ENCODE measurements around the gene CSMD2. TPM values are rescaled to one million over a fixed set of nuclear protein-coding genes. Genes with fewer than 3 reads are reported as not detected.

Gene CSMD2
- total RNA-seq, 2 donors from 2014 or later, result 2.8 to 3.0 TPM

DNA sequence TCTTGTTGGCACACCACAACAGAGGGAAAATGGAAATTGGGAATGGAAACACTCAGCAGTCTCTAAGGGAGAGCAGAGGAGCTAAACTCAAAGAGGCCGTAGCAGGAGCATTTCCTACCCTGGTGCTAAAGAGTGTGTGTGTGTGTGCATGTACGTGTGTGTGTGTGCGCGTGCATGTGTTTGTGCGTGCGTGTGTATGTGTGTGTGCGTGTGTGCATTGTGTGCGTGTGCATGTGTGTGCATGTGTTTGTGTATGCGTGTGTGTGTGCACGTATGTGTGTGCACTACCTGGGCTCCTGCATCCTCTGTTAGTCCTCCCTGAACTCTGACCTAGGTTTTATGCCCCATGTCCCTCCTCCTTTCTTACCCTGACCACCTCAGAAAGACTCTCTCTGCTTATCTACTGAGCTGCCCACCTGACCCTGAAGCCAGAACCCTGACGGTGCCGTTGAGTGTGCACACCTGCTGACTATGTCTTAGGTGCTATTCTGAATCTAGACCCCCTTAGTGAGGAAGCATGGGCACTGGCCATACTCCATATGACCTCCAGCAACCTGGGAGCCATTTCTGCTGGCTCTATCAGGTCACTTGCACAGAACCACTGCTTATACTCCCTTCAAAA lies 458.3 kb downstream of the CSMD2 start:
- Histone ChIP-seq H3K27me3 (replicated peaks; ENCODE audit: insufficient read depth) (no peaks in the 10 kb centered on the region), H3K4me3 (no peak overlapping the region), H3K36me3 (no peaks in the 10 kb centered on the region), H3K27ac (no peak overlapping the region), H3K9me3 (no peaks in the 10 kb centered on the region), H3K4me1 (ENCODE audit: control insufficient read depth in 1 of 2, low read depth in 2 of 2) (no peaks in the 10 kb centered on the region)
- ATAC-seq (ENCODE audit: insufficient number of reproducible peaks, low FRiP score, low read depth) (no peak), DNase-seq (ENCODE audit: low spot score) (no peak)
- TF ChIP-seq, protein P1, sequence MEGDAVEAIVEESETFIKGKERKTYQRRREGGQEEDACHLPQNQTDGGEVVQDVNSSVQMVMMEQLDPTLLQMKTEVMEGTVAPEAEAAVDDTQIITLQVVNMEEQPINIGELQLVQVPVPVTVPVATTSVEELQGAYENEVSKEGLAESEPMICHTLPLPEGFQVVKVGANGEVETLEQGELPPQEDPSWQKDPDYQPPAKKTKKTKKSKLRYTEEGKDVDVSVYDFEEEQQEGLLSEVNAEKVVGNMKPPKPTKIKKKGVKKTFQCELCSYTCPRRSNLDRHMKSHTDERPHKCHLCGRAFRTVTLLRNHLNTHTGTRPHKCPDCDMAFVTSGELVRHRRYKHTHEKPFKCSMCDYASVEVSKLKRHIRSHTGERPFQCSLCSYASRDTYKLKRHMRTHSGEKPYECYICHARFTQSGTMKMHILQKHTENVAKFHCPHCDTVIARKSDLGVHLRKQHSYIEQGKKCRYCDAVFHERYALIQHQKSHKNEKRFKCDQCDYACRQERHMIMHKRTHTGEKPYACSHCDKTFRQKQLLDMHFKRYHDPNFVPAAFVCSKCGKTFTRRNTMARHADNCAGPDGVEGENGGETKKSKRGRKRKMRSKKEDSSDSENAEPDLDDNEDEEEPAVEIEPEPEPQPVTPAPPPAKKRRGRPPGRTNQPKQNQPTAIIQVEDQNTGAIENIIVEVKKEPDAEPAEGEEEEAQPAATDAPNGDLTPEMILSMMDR (IDR thresholded peaks at IDR 0.05), result no peak

- H3K4me3 ChIP-seq, result no peak overlapping the region
- H3K27ac ChIP-seq, result no peak overlapping the region
- H3K4me1 ChIP-seq (ENCODE audit: control insufficient read depth in 1 of 2, low read depth in 2 of 2), result no peaks in the 10 kb centered on the region
- no peaks in the 10 kb centered on the region for H3K9me3 ChIP-seq
- DNase-seq (ENCODE audit: low spot score) (no peak), ATAC-seq (ENCODE audit: insufficient number of reproducible peaks, low FRiP score, low read depth) (no peak)
- TF ChIP-seq, protein P1 (IDR thresholded peaks at IDR 0.05), result no peak
- H3K36me3 ChIP-seq, result no peaks in the 10 kb centered on the region
- H3K27me3 ChIP-seq (replicated peaks; ENCODE audit: insufficient read depth), result no peaks in the 10 kb centered on the region
Observed at GRCh38 chr1:33703464-33703863, 461.6 kb downstream of the CSMD2 start.

GRCh38 chr1:33698361-33699035 lies 466.5 kb downstream of the CSMD2 start:
- ATAC-seq (ENCODE audit: insufficient number of reproducible peaks, low FRiP score, low read depth), result no peak
- no peak for DNase-seq (ENCODE audit: low spot score)
- Histone ChIP-seq H3K4me1 (ENCODE audit: control insufficient read depth in 1 of 2, low read depth in 2 of 2) (no peaks in the 10 kb centered on the region), H3K27me3 (replicated peaks; ENCODE audit: insufficient read depth) (no peaks in the 10 kb centered on the region), H3K4me3 (no peak overlapping the region), H3K27ac (no peak overlapping the region), H3K9me3 (no peaks in the 10 kb centered on the region), H3K36me3 (no peaks in the 10 kb centered on the region)
- TF ChIP-seq, protein P1 (IDR thresholded peaks at IDR 0.05), result no peak

- TF ChIP-seq, protein P1 (IDR thresholded peaks at IDR 0.05), result no peak
- DNase-seq (ENCODE audit: low spot score) (no peak), ATAC-seq (ENCODE audit: insufficient number of reproducible peaks, low FRiP score, low read depth) (no peak)
- H3K36me3 ChIP-seq, result no peaks in the 10 kb centered on the region
- H3K27me3 ChIP-seq (replicated peaks; ENCODE audit: insufficient read depth), result no peaks in the 10 kb centered on the region
- no peak overlapping the region for H3K27ac ChIP-seq
- no peak overlapping the region for H3K4me3 ChIP-seq
- no peaks in the 10 kb centered on the region for H3K9me3 ChIP-seq
- no peaks in the 10 kb centered on the region for H3K4me1 ChIP-seq (ENCODE audit: control insufficient read depth in 1 of 2, low read depth in 2 of 2)
Observed at GRCh38 chr1:33697816-33698215, 467.2 kb downstream of the CSMD2 start.

DNA sequence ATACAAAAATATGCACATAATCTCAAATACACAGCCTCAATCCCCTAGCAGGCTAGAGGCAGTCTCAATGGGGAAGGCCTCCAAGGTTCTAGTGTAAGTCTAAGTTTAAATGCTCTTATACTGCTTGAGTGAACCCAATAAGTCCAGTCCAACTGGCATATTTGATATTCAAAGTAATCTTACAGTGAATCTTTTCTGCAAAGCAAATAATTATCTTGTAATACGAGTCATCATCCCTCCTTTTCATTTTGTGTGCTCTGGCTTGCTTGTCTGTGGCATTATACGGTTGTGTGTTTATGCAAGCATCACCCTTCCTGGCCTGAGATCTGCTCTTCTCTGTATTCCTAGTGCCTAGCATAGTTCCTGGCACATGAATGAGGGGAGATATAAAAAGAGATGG lies 468.1 kb downstream of the CSMD2 start:
- no peaks in the 10 kb centered on the region for H3K4me1 ChIP-seq (ENCODE audit: control insufficient read depth in 1 of 2, low read depth in 2 of 2)
- H3K4me3 ChIP-seq, result no peak overlapping the region
- H3K27me3 ChIP-seq (replicated peaks; ENCODE audit: insufficient read depth), result no peaks in the 10 kb centered on the region
- H3K9me3 ChIP-seq, result no peaks in the 10 kb centered on the region
- TF ChIP-seq, protein P1 (IDR thresholded peaks at IDR 0.05), result no peak
- ATAC-seq (ENCODE audit: insufficient number of reproducible peaks, low FRiP score, low read depth), result no peak
- no peak overlapping the region for H3K27ac ChIP-seq
- H3K36me3 ChIP-seq, result no peaks in the 10 kb centered on the region
- DNase-seq (ENCODE audit: low spot score), result no peak

Data from thoracic aorta (tissue), 2 donors.